T-cell (primary cell): ENCODE data around the gene PRKD1. TPM values are rescaled to one million over a fixed set of nuclear protein-coding genes. Genes with fewer than 3 reads are reported as not detected.

Experiments
- ATAC-seq, 4 experiments: fragments of 200-7000 bp in 3 of 4; fragments of 150-1000 bp in 1 of 4; cut with Tn5 transposase; replicated peaks in 1 of 4; 1 replicate in 3 of 4; 2 replicates in 1 of 4; pipeline ENCODE4 v1.10.0; 2021; ENCODE audit warnings: moderate library complexity in 3 of 4, mild to moderate bottlenecking in 2 of 4, moderate number of reproducible peaks in 1 of 4
- CTCF ChIA-PET, 2 donors: fragments of 300-600 bp; sonication (Branson Sonifier 250); formaldehyde crosslinking; loops; one replicate each; lab custom pipeline; 2022; ENCODE audit warnings: antibody characterized with exemption in 2 of 2; lab: Charles Lee
- POLR2A ChIA-PET, 2 donors: fragments of 300-600 bp; sonication (Branson Sonifier 250); formaldehyde crosslinking; loops; one replicate each; lab custom pipeline; 2022; ENCODE audit warnings: antibody characterized with exemption in 2 of 2; lab: Charles Lee
- DNase-seq, 35 experiments: peaks; one replicate each; pipeline versions ENCODE4 v3.0.0 to v3.0.0-alpha.2; 2013 to 2023
- H3K27ac ChIP-seq: one replicate; pipeline ENCODE4 v1.5.1; 2013; ENCODE audit warnings: low read length
- H3K27me3 ChIP-seq, 2 experiments: replicated peaks in 1 of 2; 1 replicate in 1 of 2; 2 replicates in 1 of 2; pipeline versions ENCODE4 v1.6.1 to v1.7.0; 2013; ENCODE audit warnings: low read length in 1 of 2, mixed read lengths in 1 of 2; ENCODE audit not compliant: control insufficient read depth in 2 of 2, insufficient read depth in 2 of 2; ENCODE audit errors: extremely low read depth in 1 of 2
- H3K36me3 ChIP-seq, 2 donors: 1 replicate in 1 of 2; 2 replicates in 1 of 2; pipeline versions ENCODE4 v1.6.1 to v1.7.0; 2013; ENCODE audit warnings: low read length in 1 of 2; ENCODE audit not compliant: control insufficient read depth in 2 of 2, insufficient read depth in 1 of 2; ENCODE audit errors: extremely low read depth in 1 of 2
- H3K4me1 ChIP-seq, 2 experiments: 1 replicate in 1 of 2; 2 replicates in 1 of 2; pipeline versions ENCODE4 v1.6.1 to v1.7.0; 2013; ENCODE audit warnings: low read length in 2 of 2, mixed read lengths in 1 of 2; ENCODE audit not compliant: insufficient read depth in 2 of 2, control insufficient read depth in 1 of 2; ENCODE audit errors: extremely low read depth in 1 of 2
- H3K4me3 ChIP-seq, 2 donors: 1 replicate in 1 of 2; 2 replicates in 1 of 2; pipeline versions ENCODE4 v1.5.1 to v1.7.0; 2013; ENCODE audit warnings: mild to moderate bottlenecking in 2 of 2, low read length in 1 of 2, moderate library complexity in 1 of 2; ENCODE audit not compliant: control insufficient read depth in 1 of 2; ENCODE audit errors: extremely low read depth in 1 of 2
- H3K9me3 ChIP-seq: 2 replicates; pipeline ENCODE4 v1.7.0; 2013
- H3K27ac Mint-ChIP-seq, 2 donors: one replicate each; pipeline ENCODE4 v1.8.0; 2020 to 2021; ENCODE audit warnings: mild to moderate bottlenecking in 2 of 2, mixed read lengths in 2 of 2
- H3K27me3 Mint-ChIP-seq, 2 donors: one replicate each; pipeline ENCODE4 v1.8.0; 2021 to 2022; ENCODE audit warnings: mixed read lengths in 2 of 2
- H3K36me3 Mint-ChIP-seq: one replicate; pipeline ENCODE4 v1.8.0; 2021; ENCODE audit warnings: mixed read lengths
- H3K4me1 Mint-ChIP-seq, 3 donors: one replicate each; pipeline ENCODE4 v1.8.0; 2020 to 2022; ENCODE audit warnings: mixed read lengths in 3 of 3, mild to moderate bottlenecking in 1 of 3
- H3K4me3 Mint-ChIP-seq, 3 donors: one replicate each; pipeline ENCODE4 v1.8.0; 2020 to 2022; ENCODE audit warnings: mild to moderate bottlenecking in 3 of 3, mixed read lengths in 3 of 3, moderate library complexity in 3 of 3
- H3K9me3 Mint-ChIP-seq, 3 donors: one replicate each; pipeline ENCODE4 v1.8.0; 2020 to 2022; ENCODE audit warnings: mixed read lengths in 3 of 3
- WGBS: methylation state at CpG from one replicate; pipeline ENCODE4 v1.1.5; 2013; ENCODE audit warnings: missing lambda C conversion rate; ENCODE audit not compliant: insufficient coverage; 5-methylcytosine and 5-hydroxymethylcytosine counted together
- total RNA-seq, 35 experiments: library from RNA in 6 of 35; stranded (reverse) in 6 of 35; fragments of 120-200 nt in 1 of 35; gene quantifications; one replicate each; pipeline versions ENCODE4 v1.2.1 to v1.2.4 and lab custom pipeline; 2013 to 2026

PRKD1 gene
- total RNA-seq, 5 donors from 2014 or later (not counting 1 experiment from before 2014, with no cell fraction given), result 0.28 to 0.43 TPM; not detected in 3

DNA sequence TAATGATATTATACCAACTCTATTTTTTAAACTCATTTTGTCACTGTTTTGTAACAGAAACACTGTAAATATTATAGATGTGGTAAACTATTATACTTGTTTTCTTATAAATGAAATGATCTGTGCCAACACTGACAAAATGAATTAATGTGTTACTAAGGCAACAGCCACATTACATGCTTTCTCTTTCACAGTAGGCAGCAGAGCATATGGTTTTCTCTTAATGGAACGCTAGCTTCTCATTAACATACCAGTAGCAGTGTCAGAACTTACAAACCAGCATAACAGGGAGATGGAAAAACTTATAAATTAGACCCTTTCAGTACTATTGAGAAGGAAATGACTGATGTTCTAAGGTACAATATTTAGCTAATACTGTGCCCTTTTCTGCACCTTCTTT, 398.8 kb downstream of the PRKD1 start:
- Mint-ChIP-seq H3K4me3 (no peak overlapping the region), H3K27me3 (no peaks in the 10 kb centered on the region), H3K9me3 (peaks cover 0 to 12% (median 11%) of the 10 kb centered on the region in 3 donors), H3K36me3 (no peaks in the 10 kb centered on the region), H3K4me1 (no peaks in the 10 kb centered on the region), H3K27ac (no peak overlapping the region)
- ATAC-seq, result no peak
- no peaks in the 10 kb centered on the region for H3K36me3 ChIP-seq
- no peak for DNase-seq
- POLR2A ChIA-PET, result no interaction called here
- H3K9me3 ChIP-seq, result no peaks in the 10 kb centered on the region
- H3K4me3 ChIP-seq, result no peak overlapping the region
- no peaks in the 10 kb centered on the region for H3K27me3 ChIP-seq
- H3K27ac ChIP-seq, result no peak overlapping the region
- no CpG with 5 or more reads among the region's 1 CpG for WGBS
- no peaks in the 10 kb centered on the region for H3K4me1 ChIP-seq
- CTCF ChIA-PET, result no interaction called here

DNA sequence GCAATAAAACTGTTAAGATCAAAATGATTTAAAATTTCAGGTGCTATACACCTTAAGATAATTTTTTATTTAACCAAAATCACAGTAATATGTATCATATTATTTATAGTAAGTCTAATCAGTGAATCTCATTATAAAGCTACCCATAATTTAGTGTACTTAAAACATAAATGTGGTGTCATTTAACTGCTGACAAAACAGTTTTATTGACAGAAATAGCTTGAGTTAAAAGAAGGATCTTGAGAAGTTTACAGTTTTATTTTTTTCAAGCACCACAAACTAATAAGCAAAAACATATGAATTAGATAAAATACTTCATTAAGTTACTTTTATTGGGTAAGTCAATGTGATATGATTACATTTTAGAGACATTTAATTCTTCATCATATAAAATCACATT, 400.4 kb downstream of the PRKD1 start:
- no peaks in the 10 kb centered on the region for H3K4me1 Mint-ChIP-seq
- H3K36me3 Mint-ChIP-seq, result no peaks in the 10 kb centered on the region
- no peaks in the 10 kb centered on the region for H3K4me1 ChIP-seq
- ChIA-PET CTCF (no interaction called here), POLR2A (no interaction called here)
- DNase-seq (no peak), ATAC-seq (no peak)
- H3K27ac ChIP-seq, result no peak overlapping the region
- H3K4me3 ChIP-seq, result no peak overlapping the region
- H3K9me3 Mint-ChIP-seq, result peaks cover 0 to 12% (median 7%) of the 10 kb centered on the region in 3 donors
- H3K27me3 ChIP-seq, result no peaks in the 10 kb centered on the region
- H3K36me3 ChIP-seq, result no peaks in the 10 kb centered on the region
- H3K9me3 ChIP-seq, result no peaks in the 10 kb centered on the region
- no peaks in the 10 kb centered on the region for H3K27me3 Mint-ChIP-seq
- no peak overlapping the region for H3K4me3 Mint-ChIP-seq
- H3K27ac Mint-ChIP-seq, result no peak overlapping the region
